Prostate gland (tissue), 1 donor: ENCODE results near the gene CORO2B.

Source experiments
- POLR2A ChIP-seq: fragments of 450-650 bp; IDR thresholded peaks from one replicate; pipeline ENCODE4 v1.6.1; 2016; ENCODE audit warnings: antibody characterized with exemption, mild to moderate bottlenecking
- POLR2AphosphoS5 ChIP-seq: sonication (generic); formaldehyde crosslinking; IDR thresholded peaks from one replicate; pipeline ENCODE4 v1.6.1; 2017; ENCODE audit warnings: antibody characterized with exemption

- TF ChIP-seq POLR2AphosphoS5, result peak; percentile 42
- no peak for TF ChIP-seq POLR2A
Observed at GRCh38 chr15:68543165-68544008, 35.4 kb upstream of the CORO2B start.
